Hepatocyte (in vitro differentiated cells): ENCODE data around the gene IFFO2.

Source experiments
- CTCF ChIP-seq: fragments of 200-600 bp; sonication (generic); IDR thresholded peaks from 2 replicates; pipeline ENCODE4 v1.5.1; 2016; ENCODE audit warnings: antibody characterized with exemption, mild to moderate bottlenecking; ENCODE audit not compliant: poor library complexity
- EZH2 ChIP-seq: fragments of 200-600 bp; sonication (generic); IDR thresholded peaks from 2 replicates; pipeline ENCODE4 v1.6.1; 2016; ENCODE audit warnings: antibody characterized with exemption, mild to moderate bottlenecking, borderline replicate concordance
- EZH2phosphoT487 ChIP-seq: fragments of 200-600 bp; sonication (generic); IDR thresholded peaks from one replicate; pipeline ENCODE4 v1.6.1; 2018; ENCODE audit warnings: antibody characterized with exemption, mild to moderate bottlenecking, low read depth, moderate library complexity; ENCODE audit not compliant: unreplicated experiment, severe bottlenecking

GRCh38 chr1:18856435-18856834 lies 100.0 kb downstream of the IFFO2 start:
- TF ChIP-seq EZH2 (no peak), CTCF (no peak), EZH2phosphoT487 (no peak)
